ENCODE data around the gene LRP4.

LRP4 gene

GRCh38 chr11:46895821-46896220 is 22.5 kb downstream of the LRP4 start:
- TF ChIP-seq GATA1 (IDR thresholded peaks at IDR 0.05; ENCODE audit: low read depth, low read length) (no peak), POLR2A (IDR thresholded peaks at IDR 0.05; ENCODE audit: low read length) (no peak)
- DNase-seq = no peak

GRCh38 chr11:46894961-46895360 is 23.4 kb downstream of the LRP4 start:
- no peak for TF ChIP-seq POLR2A (IDR thresholded peaks at IDR 0.05; ENCODE audit: low read length)
- no peak for DNase-seq

- TF ChIP-seq POLR2A (IDR thresholded peaks at IDR 0.05; ENCODE audit: low read length) (no peak), GATA1 (IDR thresholded peaks at IDR 0.05; ENCODE audit: low read depth, low read length) (no peak)
- DNase-seq = no peak
Measured at GRCh38 chr11:46894506-46894905, 23.8 kb downstream of the LRP4 start.

GRCh38 chr11:46892838-46893237 is 25.5 kb downstream of the LRP4 start:
- TF ChIP-seq POLR2A (IDR thresholded peaks at IDR 0.05; ENCODE audit: low read length) = no peak
- TF ChIP-seq GATA1 (IDR thresholded peaks at IDR 0.05; ENCODE audit: low read depth, low read length) = no peak
- DNase-seq = no peak

- no peak for DNase-seq
- TF ChIP-seq POLR2A (IDR thresholded peaks at IDR 0.05; ENCODE audit: low read length) (no peak), GATA1 (IDR thresholded peaks at IDR 0.05; ENCODE audit: low read depth, low read length) (no peak)
Measured at GRCh38 chr11:46892109-46892508, 26.2 kb downstream of the LRP4 start.

GRCh38 chr11:46890665-46891064 is 27.7 kb downstream of the LRP4 start:
- no peak for TF ChIP-seq GATA1 (IDR thresholded peaks at IDR 0.05; ENCODE audit: low read depth, low read length)
- no peak for TF ChIP-seq POLR2A (IDR thresholded peaks at IDR 0.05; ENCODE audit: low read length)
- DNase-seq = no peak

- DNase-seq = peak; percentile 72 to 89
- TF ChIP-seq GATA1 (IDR thresholded peaks at IDR 0.05; ENCODE audit: low read depth, low read length) = no peak
- TF ChIP-seq POLR2A (IDR thresholded peaks at IDR 0.05; ENCODE audit: low read length) = no peak
Measured at GRCh38 chr11:46889689-46890475, 28.5 kb downstream of the LRP4 start.

GRCh38 chr11:46889251-46889650 is 29.1 kb downstream of the LRP4 start:
- no peak for TF ChIP-seq GATA1 (IDR thresholded peaks at IDR 0.05; ENCODE audit: low read depth, low read length)
- no peak for TF ChIP-seq POLR2A (IDR thresholded peaks at IDR 0.05; ENCODE audit: low read length)
- no peak for DNase-seq

- no peak for TF ChIP-seq GATA1 (IDR thresholded peaks at IDR 0.05; ENCODE audit: low read depth, low read length)
- no peak for TF ChIP-seq POLR2A (IDR thresholded peaks at IDR 0.05; ENCODE audit: low read length)
- DNase-seq = no peak
Measured at GRCh38 chr11:46888636-46889035, 29.7 kb downstream of the LRP4 start.

GRCh38 chr11:46886211-46886610 is 32.1 kb downstream of the LRP4 start:
- no peak for DNase-seq
- TF ChIP-seq POLR2A (IDR thresholded peaks at IDR 0.05; ENCODE audit: low read length) (no peak), GATA1 (IDR thresholded peaks at IDR 0.05; ENCODE audit: low read depth, low read length) (no peak)

GRCh38 chr11:46879056-46879585 is 39.2 kb downstream of the LRP4 start:
- no peak for TF ChIP-seq GATA1 (IDR thresholded peaks at IDR 0.05; ENCODE audit: low read depth, low read length)
- no peak for TF ChIP-seq POLR2A (IDR thresholded peaks at IDR 0.05; ENCODE audit: low read length)
- no peak for DNase-seq

GRCh38 chr11:46877580-46877979 is 40.8 kb downstream of the LRP4 start:
- no peak for TF ChIP-seq GATA1 (IDR thresholded peaks at IDR 0.05; ENCODE audit: low read depth, low read length)
- no peak for TF ChIP-seq POLR2A (IDR thresholded peaks at IDR 0.05; ENCODE audit: low read length)
- DNase-seq = no peak

GRCh38 chr11:46876471-46876870 is 41.9 kb downstream of the LRP4 start:
- TF ChIP-seq POLR2A (IDR thresholded peaks at IDR 0.05; ENCODE audit: low read length) (no peak), GATA1 (IDR thresholded peaks at IDR 0.05; ENCODE audit: low read depth, low read length) (no peak)
- DNase-seq = no peak

GRCh38 chr11:46874586-46874985 is 43.8 kb downstream of the LRP4 start:
- DNase-seq = no peak
- TF ChIP-seq GATA1 (IDR thresholded peaks at IDR 0.05; ENCODE audit: low read depth, low read length) (no peak), POLR2A (IDR thresholded peaks at IDR 0.05; ENCODE audit: low read length) (no peak)

- no peak for DNase-seq
- TF ChIP-seq GATA1 (IDR thresholded peaks at IDR 0.05; ENCODE audit: low read depth, low read length) (no peak), POLR2A (IDR thresholded peaks at IDR 0.05; ENCODE audit: low read length) (no peak)
Measured at GRCh38 chr11:46868912-46869311, 49.4 kb downstream of the LRP4 start.

All from erythroblast (primary cell).